Gastroesophageal sphincter (tissue), 3 donors: ENCODE results near the gene MCFD2.

Experiments used
- EP300 ChIP-seq: sonication (generic); formaldehyde crosslinking; IDR thresholded peaks from one replicate; pipeline ENCODE4 v1.6.1; 2017; ENCODE audit warnings: antibody characterized with exemption, mild to moderate bottlenecking
- POLR2A ChIP-seq, 2 donors: fragments of 450-650 bp; IDR thresholded peaks; one replicate each; pipeline ENCODE4 v1.6.1; 2017; ENCODE audit warnings: antibody characterized with exemption in 2 of 2, mild to moderate bottlenecking in 2 of 2, moderate library complexity in 1 of 2
- POLR2AphosphoS5 ChIP-seq: sonication (generic); formaldehyde crosslinking; IDR thresholded peaks from one replicate; pipeline ENCODE4 v1.6.1; 2017; ENCODE audit warnings: antibody characterized with exemption
- TF ChIP-seq, protein P1 (sequence below), 4 experiments: fragments of 200-600 bp in 2 of 4; fragments of 450-650 bp in 2 of 4; sonication (generic) in 1 of 4; IDR thresholded peaks; one replicate each; pipeline ENCODE4 v1.5.1; 2017 to 2019; ENCODE audit warnings: antibody characterized with exemption in 4 of 4, mild to moderate bottlenecking in 2 of 4, moderate library complexity in 2 of 4

DNA sequence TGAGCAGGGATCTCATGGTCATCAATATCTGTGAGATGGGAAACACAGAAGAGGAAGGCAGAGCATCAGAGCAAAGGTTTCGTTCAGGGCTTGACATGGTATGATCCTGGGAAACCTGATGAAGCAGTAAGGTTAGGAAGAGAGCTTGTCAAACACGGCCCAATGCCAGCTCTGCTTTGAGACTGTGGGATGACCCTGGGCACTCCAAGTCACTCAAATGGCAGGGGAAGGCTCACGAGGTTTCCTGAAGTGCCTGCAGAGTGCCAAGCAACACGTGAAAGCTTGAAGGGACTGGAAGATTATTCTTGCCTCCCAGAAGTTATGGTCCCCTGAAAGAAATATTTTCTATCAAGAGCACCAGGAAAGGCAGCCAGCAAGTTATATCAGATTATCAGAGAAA lies 6.5 kb downstream of the MCFD2 start:
- no peak for TF ChIP-seq POLR2A (IDR thresholded peaks at IDR 0.05)
- TF ChIP-seq, protein P1, sequence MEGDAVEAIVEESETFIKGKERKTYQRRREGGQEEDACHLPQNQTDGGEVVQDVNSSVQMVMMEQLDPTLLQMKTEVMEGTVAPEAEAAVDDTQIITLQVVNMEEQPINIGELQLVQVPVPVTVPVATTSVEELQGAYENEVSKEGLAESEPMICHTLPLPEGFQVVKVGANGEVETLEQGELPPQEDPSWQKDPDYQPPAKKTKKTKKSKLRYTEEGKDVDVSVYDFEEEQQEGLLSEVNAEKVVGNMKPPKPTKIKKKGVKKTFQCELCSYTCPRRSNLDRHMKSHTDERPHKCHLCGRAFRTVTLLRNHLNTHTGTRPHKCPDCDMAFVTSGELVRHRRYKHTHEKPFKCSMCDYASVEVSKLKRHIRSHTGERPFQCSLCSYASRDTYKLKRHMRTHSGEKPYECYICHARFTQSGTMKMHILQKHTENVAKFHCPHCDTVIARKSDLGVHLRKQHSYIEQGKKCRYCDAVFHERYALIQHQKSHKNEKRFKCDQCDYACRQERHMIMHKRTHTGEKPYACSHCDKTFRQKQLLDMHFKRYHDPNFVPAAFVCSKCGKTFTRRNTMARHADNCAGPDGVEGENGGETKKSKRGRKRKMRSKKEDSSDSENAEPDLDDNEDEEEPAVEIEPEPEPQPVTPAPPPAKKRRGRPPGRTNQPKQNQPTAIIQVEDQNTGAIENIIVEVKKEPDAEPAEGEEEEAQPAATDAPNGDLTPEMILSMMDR (IDR thresholded peaks at IDR 0.05): no peak
- no peak for TF ChIP-seq EP300
- no peak for TF ChIP-seq POLR2AphosphoS5
